Measurements from ENCODE around the gene FAM107B. TPM values are rescaled to one million over a fixed set of nuclear protein-coding genes. Genes with fewer than 3 reads are reported as not detected.

Gene FAM107B
- total RNA-seq, 1 donor from 2014 or later = 66.4 TPM

Other genes starting within 250 kb of the FAM107B start
- 0.26 and 0.38 TPM in 2 replicates for gene CDNF, start 63.1 kb upstream of the FAM107B start, total RNA-seq
- gene HSPA14, start 63.4 kb upstream of the FAM107B start, total RNA-seq = 8.3 and 11.9 TPM in 2 replicates
- gene MSANTD7, start 63.4 kb upstream of the FAM107B start, total RNA-seq = 17.1 and 18.1 TPM in 2 replicates
- 9.9 and 12.2 TPM in 2 replicates for gene SUV39H2, start 104.0 kb upstream of the FAM107B start, total RNA-seq
- gene DCLRE1C, start 179.2 kb upstream of the FAM107B start, total RNA-seq = 5.4 and 6.7 TPM in 2 replicates
- gene MEIG1, start 184.5 kb upstream of the FAM107B start, total RNA-seq = not detected in 2 replicates